NCI-H2081 treated with DMSO at 0.1 percent for 48 hours (cell line): ENCODE results near the gene NKIRAS1.
"Not testable (repeated sequence)": the region's sequence is repeated elsewhere in the genome, so short reads cannot be mapped to it uniquely, and the experiment has no call there.

Experiments used
- DNase-seq: peaks from one replicate; lab custom pipeline; 2025; lab: John Stamatoyannopoulos, UW

Gene NKIRAS1

DNA sequence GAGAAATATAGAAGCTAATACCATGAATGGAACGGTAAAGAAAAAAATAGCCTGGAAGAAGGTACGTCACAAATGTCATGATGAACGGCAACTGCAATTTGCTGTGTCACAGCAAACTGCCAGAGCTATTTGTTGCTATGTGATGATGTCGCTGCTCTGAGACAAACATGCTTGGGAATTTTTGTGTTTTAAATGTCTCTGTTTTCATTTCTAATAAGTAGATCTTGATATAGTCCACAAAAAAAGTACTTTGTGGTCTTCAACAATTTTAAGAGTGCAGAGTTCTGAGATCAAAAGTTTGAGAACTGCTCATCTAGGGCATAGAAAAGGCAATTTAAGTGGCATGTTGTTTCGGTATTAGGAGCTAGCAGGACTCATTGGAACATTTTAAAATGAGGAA, 24.0 kb upstream of the NKIRAS1 start:
- no peak for DNase-seq

DNA sequence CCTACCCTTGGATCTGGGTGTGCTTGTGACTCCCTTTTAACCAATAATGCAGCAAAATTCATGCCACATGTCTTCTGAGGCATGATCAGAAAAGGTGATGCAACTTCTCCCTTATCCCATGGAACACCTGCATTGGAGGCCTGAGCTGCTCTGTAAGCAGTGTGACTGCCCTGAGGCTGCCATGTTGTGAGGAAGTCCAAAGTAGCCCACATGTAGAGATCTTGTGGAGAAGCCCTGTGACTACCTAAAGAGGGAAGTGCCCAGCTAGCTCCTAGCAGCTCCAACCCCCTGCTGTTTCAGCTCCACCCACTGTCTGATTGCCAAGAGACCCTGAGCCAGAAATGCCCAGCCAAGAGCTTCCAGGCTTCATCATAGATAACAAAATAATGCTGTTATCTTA, 21.9 kb upstream of the NKIRAS1 start:
- no peak for DNase-seq

DNA sequence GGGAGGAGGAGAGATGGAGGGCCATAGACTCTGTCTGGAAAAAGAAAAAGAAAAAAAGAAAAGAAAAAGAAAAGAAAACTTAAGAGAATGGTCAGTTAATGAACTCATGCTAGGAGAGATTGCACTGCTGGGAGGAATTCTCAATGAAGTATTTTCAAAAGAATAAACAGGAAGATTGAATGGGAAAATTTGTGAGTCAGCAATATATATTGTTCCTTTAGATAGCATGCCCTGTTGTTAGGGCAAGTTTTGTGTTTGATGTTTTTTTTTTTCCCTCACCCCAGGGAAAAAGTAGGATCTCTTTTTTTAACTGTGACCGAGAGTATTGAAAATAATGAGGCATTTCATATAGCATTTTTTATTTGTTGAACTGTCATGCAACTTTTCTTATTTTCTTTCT, 20.5 kb upstream of the NKIRAS1 start:
- DNase-seq: no peak

- DNase-seq: no peak
Observed at GRCh38 chr3:23934253-23934652, 17.5 kb upstream of the NKIRAS1 start.

- DNase-seq: no peak
Observed at GRCh38 chr3:23932571-23932970, 15.8 kb upstream of the NKIRAS1 start.

DNA sequence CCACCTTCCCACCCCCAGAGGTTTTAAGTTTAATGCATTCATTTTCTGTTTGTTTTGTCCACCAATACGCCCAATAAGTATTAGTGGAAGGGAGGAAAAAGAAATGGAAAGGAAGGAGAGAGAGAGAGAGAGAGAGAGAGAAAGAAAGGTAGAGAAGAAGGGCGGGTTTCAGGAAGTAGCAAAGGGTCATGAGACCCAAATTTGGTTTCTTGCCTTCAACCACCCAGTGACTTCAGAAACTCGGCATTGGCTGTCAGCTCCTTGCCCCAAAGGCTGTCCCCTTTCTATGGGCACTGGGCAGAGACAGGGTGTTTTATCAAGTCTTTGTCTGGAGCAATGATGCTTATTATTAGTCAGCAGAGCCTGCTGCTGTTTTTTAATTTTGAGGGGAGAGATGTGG, 14.8 kb upstream of the NKIRAS1 start:
- DNase-seq: no peak

DNA sequence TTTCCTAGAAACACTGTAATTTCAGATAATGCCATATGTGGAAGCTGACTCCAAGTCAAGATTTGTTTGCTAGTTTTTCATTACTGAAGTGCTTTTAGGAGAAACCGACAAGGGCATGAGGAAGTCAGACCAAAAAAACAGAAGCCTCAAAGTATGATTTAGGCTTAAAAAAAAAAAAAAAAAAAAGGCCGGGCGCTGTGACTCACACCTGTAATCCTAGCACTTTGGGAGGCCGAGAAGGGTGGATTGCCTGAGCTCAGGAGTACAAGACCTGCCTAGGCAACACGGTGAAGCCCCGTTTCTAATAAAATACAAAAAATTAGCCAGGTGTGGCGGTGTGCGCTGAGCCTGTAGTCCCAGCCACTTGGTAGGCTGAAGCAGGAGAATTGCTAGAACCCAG, 11.7 kb upstream of the NKIRAS1 start:
- DNase-seq: no peak

- DNase-seq: no peak
Observed at GRCh38 chr3:23926736-23927135, 9.9 kb upstream of the NKIRAS1 start.

DNA sequence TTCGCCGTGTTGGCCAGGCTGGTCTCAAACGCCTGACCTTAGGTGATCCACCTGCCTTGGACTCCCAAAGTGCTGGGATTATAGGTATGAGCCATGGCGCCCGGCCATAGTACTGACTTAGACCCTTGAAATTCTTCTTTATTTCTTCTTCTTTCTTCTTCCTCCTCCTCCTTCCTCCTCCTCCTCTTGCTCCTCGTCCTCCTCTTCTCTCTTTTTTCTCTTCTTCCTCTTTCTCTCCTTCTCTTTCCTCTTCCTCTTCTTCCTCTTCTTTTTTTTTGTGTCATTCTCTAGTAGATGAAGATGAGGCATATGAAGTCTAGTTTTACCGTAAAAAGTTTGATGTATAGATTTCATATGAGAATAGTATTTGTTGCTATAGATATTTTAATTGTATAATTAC, 9.5 kb upstream of the NKIRAS1 start:
- no peak for DNase-seq

DNA sequence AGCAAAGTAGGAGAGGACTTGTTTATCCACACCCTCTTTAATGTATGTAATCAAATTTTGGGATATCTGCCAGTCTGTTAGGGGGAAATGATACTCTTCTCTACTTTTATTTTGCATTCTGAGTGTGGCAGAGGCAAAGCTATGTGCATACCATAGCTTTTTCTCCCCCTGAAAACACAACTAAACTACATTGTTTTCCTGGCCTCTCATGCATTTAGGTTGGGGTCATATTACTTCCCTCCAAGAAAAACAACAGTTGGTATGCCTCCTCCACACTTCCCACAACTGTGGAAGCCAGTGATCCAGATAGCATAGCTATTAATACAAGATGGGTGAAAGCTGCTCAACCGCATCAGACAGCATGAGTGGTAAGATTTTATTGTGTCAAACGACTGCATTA, 7.0 kb upstream of the NKIRAS1 start:
- DNase-seq: no peak

DNA sequence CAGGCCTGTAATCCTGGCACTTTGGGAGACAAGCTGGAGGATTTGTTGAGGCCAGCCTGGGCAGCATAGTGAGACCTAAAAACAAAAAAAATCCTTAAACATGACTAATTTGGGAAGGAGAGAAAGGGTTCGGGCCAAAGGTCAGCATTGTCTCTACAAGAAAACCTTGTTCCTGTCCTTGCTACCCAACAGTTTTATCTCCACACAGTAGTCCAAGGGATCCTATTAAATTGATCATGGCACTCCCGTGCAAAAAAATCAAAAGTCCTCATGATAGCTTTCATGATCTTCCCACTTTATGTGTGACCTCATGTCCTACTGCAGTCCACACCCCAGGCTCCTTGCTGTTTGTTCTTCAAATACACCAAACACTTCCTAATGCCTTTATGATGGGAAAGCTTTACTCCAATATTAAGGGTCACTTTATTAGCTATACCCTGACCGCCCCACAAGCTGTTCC, 4.3 kb upstream of the NKIRAS1 start:
- DNase-seq: no peak

- DNase-seq: no peak
Observed at GRCh38 chr3:23920151-23920655, 3.4 kb upstream of the NKIRAS1 start.

DNA sequence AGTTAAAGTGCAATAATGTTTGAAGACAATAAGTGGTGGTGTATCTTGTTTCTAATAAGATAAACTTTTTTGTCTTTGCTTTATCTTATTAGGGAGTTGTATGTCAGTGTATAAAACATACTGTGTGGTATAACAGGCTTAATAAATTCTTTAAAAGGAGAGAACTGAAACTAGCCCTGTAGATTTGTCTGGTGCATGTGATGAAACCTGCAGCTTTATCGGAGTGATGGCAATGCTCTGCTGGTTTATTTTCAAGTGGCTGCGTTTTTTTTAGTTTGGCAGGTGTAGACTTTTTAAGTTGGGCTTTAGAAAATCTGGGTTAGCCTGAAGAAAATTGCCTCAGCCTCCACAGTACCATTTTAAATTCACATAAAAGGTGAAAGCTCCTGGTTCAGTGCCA, 2.8 kb upstream of the NKIRAS1 start:
- DNase-seq: no peak

DNA sequence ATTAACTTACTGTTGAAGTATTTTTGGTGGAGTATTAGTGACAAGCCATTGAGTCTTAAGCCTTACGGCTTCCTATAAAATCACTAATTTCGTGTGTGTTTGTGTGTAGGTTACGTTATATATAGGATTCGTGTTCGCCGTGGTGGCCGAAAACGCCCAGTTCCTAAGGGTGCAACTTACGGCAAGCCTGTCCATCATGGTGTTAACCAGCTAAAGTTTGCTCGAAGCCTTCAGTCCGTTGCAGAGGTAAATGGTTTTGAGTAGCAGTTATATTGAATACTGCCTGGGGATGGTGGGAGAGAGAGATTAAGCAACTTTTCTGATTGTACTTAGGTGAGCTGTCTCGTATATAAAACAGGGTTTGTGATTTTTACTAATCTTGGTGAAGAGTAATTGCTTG, 1.5 kb upstream of the NKIRAS1 start:
- not testable (repeated sequence) for DNase-seq

GRCh38 chr3:23917679-23918303, 1.0 kb upstream of the NKIRAS1 start:
- DNase-seq: not testable (repeated sequence)

GRCh38 chr3:23916152-23916885, 471 bp downstream of the NKIRAS1 start:
- DNase-seq: no peak

DNA sequence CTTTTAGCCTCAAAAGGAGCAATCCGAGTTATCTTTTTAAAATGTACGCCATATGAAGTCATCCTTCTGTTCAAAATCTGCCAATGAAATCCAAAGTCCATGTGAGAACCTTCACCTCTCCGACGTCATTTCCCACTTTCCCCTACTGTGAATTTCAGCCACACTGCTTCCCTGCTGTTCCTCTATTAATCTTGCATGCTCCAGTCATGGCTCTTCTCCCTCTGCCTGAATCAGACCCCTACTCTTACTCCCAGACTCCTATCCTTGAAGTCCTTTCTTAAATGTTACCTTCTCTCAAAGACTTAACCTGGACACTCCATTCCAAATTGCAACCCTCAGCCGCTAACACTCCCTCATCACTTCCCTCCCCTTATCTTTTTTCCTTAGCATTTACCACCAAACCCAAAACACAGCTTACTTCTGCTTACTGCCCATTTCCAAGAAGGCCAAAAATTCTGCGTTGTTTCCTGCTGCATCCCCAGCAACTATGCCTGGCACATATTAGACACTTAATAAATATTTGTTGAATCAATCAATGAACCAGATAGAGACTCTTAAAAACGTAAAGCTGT, 1.2 kb downstream of the NKIRAS1 start:
- no peak for DNase-seq

GRCh38 chr3:23913873-23914743, 2.7 kb downstream of the NKIRAS1 start:
- DNase-seq: no peak

DNA sequence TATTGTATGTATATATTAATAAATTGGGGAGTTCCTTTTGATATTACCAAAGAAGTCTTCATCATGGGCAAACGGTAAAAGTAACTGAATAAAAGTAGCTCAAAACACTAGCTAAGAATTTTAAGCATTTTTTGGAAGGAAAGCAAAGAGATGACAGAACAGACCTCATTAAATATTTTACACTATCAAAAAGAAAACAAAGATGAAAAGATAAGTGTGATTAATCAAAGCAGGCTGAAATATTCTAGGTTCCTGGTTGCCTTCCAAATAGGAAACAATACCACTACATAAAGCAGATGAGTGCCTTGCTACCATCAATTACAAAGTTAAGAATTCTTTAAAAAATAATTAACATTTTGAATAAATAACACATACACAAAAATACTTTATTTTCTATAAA, 3.6 kb downstream of the NKIRAS1 start:
- DNase-seq: no peak

GRCh38 chr3:23912335-23912734, 4.5 kb downstream of the NKIRAS1 start:
- DNase-seq: not testable (repeated sequence)

- DNase-seq: no peak
Observed at GRCh38 chr3:23911397-23911796, 5.4 kb downstream of the NKIRAS1 start.

DNA sequence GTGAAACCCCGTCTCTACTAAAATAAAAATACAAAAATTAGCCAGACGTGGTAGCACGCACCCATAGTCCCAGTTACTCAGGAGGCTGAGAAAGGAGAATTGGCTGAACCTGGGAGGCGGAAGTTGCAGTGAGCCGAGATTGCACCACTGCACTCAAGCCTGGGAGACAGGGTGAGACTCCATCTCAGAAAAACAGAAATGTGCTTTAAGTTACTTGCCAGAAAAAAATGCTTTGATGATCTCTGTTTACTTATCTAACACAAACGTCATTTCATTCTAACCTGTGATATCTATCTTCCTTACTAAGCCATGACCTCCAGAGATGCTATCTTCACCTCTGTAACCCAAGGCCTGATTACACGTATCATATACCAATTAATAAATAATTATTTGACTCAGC, 7.4 kb downstream of the NKIRAS1 start:
- DNase-seq: no peak
